ENCODE results near the gene LMX1B. TPM values are rescaled to one million over a fixed set of nuclear protein-coding genes. Genes with fewer than 3 reads are reported as not detected.
A peak's percentile ranks its signal among the peaks of the same experiment; 100 is the strongest.
"Not testable (repeated sequence)": the region's sequence is repeated elsewhere in the genome, so short reads cannot be mapped to it uniquely, and the experiment has no call there.

LMX1B gene
- total RNA-seq, 8 experiments from 2014 or later, result 0.05 to 3.2 (median 0.25) TPM; not detected in 2

GRCh38 chr9:126717441-126717840 is 103.7 kb downstream of the LMX1B start:
- H3K4me3 ChIP-seq; in situ Hi-C loops (cut with MboI; ENCODE audit: low pct_unique_long_range_greater_than_20kb in 2 of 9, low sequenced_read_pairs in 9 of 9, unreplicated experiment in 9 of 9); H3K27ac ChIP-seq; ATAC-seq (replicated peaks in 6 of 8): not testable (repeated sequence)
- 40 to 100% (median 88%) methylated on average over 1 to 5 of the region's 5 CpGs; no CpG with 5 or more reads in 1 of the 10 experiments for WGBS, 10 experiments
- peaks cover 15 to 16% of the 10 kb centered on the region in 2 donors for H3K4me1 ChIP-seq (replicated peaks in 1 of 2)

- Histone ChIP-seq H3K4me1 (replicated peaks in 1 of 2) (peaks cover 27 to 34% of the 10 kb centered on the region in 2 donors), H3K4me3 (no peak overlapping the region), H3K27ac (peak overlapping the region in 1 of 2 donors; percentile 2)
- in situ Hi-C loops (cut with MboI; ENCODE audit: low pct_unique_long_range_greater_than_20kb in 2 of 9, low sequenced_read_pairs in 9 of 9, unreplicated experiment in 9 of 9), result no loop called here
- ATAC-seq (replicated peaks in 6 of 8), result peak; percentile 36 to 72 (median 62)
- WGBS, 10 experiments, result 10 to 40% (median 38%) methylated on average over 1 to 6 of the region's 6 CpGs; no CpG with 5 or more reads in 7 of the 10 experiments
Observed at GRCh38 chr9:126719618-126720031, 105.9 kb downstream of the LMX1B start.

- WGBS, 10 experiments, result 63 to 100% (median 90%) methylated on average over 1 to 4 of the region's 5 CpGs; no CpG with 5 or more reads in 6 of the 10 experiments
- in situ Hi-C loops (cut with MboI; ENCODE audit: low pct_unique_long_range_greater_than_20kb in 2 of 9, low sequenced_read_pairs in 9 of 9, unreplicated experiment in 9 of 9), result no loop called here
- no peak overlapping the region for H3K4me3 ChIP-seq
Observed at GRCh38 chr9:126720036-126720435, 106.3 kb downstream of the LMX1B start.

GRCh38 chr9:126720661-126721563 is 107.2 kb downstream of the LMX1B start:
- no peak overlapping the region for H3K4me3 ChIP-seq
- no peak for ATAC-seq (replicated peaks in 6 of 8)
- no peak overlapping the region for H3K27ac ChIP-seq
- peaks cover 27 to 34% of the 10 kb centered on the region in 2 donors for H3K4me1 ChIP-seq (replicated peaks in 1 of 2)
- in situ Hi-C loops (cut with MboI; ENCODE audit: low pct_unique_long_range_greater_than_20kb in 2 of 9, low sequenced_read_pairs in 9 of 9, unreplicated experiment in 9 of 9), result no loop called here
- WGBS, 10 experiments, result 73 to 91% (median 85%) methylated on average over 5 to 12 of the region's 19 CpGs; no CpG with 5 or more reads in 1 of the 10 experiments

More at GRCh38 chr9:126720036-126720435, 106.3 kb downstream of the LMX1B start:
- H3K4me1 ChIP-seq (replicated peaks in 1 of 2), result peaks cover 27 to 34% of the 10 kb centered on the region in 2 donors
- H3K27ac ChIP-seq, result peak overlapping the region in 1 of 2 donors; percentile 2
- ATAC-seq (replicated peaks in 6 of 8), result peak in 5 of 8 experiments; percentile 3 to 31 (median 14)

- H3K27ac ChIP-seq, result no peak overlapping the region
- ATAC-seq (replicated peaks in 6 of 8), result no peak
- in situ Hi-C loops (cut with MboI; ENCODE audit: low pct_unique_long_range_greater_than_20kb in 2 of 9, low sequenced_read_pairs in 9 of 9, unreplicated experiment in 9 of 9), result no loop called here
- peaks cover 27 to 34% of the 10 kb centered on the region in 2 donors for H3K4me1 ChIP-seq (replicated peaks in 1 of 2)
- 80 to 91% (median 88%) methylated on average over 1 to 4 of the region's 4 CpGs; no CpG with 5 or more reads in 6 of the 10 experiments for WGBS, 10 experiments
- no peak overlapping the region for H3K4me3 ChIP-seq
Observed at GRCh38 chr9:126721564-126721981, 107.8 kb downstream of the LMX1B start.

- H3K4me1 ChIP-seq (replicated peaks in 1 of 2), result peaks cover 27 to 34% of the 10 kb centered on the region in 2 donors
- peak; percentile 29 to 84 (median 64) for ATAC-seq (replicated peaks in 6 of 8)
- H3K27ac ChIP-seq, result no peak overlapping the region
- in situ Hi-C loops (cut with MboI; ENCODE audit: low pct_unique_long_range_greater_than_20kb in 2 of 9, low sequenced_read_pairs in 9 of 9, unreplicated experiment in 9 of 9), result no loop called here
- H3K4me3 ChIP-seq, result peak overlapping the region; percentile 17 to 49 (median 40)
- WGBS, 10 experiments, result no CpG with 5 or more reads among the region's 45 CpGs
Observed at GRCh38 chr9:126722252-126722921, 108.7 kb downstream of the LMX1B start.

GRCh38 chr9:126722922-126723806 is 109.4 kb downstream of the LMX1B start:
- Histone ChIP-seq H3K4me1 (replicated peaks in 1 of 2) (peaks cover 27 to 34% of the 10 kb centered on the region in 2 donors), H3K27ac (peak overlapping the region; percentile 63 to 75), H3K4me3 (peak overlapping the region; percentile 17 to 49 (median 40))
- 7 to 11% methylated on average over 6 to 9 of the region's 68 CpGs; no CpG with 5 or more reads in 8 of the 10 experiments for WGBS, 10 experiments
- in situ Hi-C loops (cut with MboI; ENCODE audit: low pct_unique_long_range_greater_than_20kb in 2 of 9, low sequenced_read_pairs in 9 of 9, unreplicated experiment in 9 of 9), result no loop called here
- peak; percentile 7 to 56 (median 40) for ATAC-seq (replicated peaks in 6 of 8)

GRCh38 chr9:126723807-126724172 is 110.1 kb downstream of the LMX1B start:
- H3K4me1 ChIP-seq (replicated peaks in 1 of 2), result peaks cover 27 to 34% of the 10 kb centered on the region in 2 donors
- peak overlapping the region; percentile 63 to 75 for H3K27ac ChIP-seq
- WGBS, 10 experiments, result 0 to 50% (median 22%) methylated on average over 1 to 9 of the region's 14 CpGs; no CpG with 5 or more reads in 3 of the 10 experiments
- in situ Hi-C loops (cut with MboI; ENCODE audit: low pct_unique_long_range_greater_than_20kb in 2 of 9, low sequenced_read_pairs in 9 of 9, unreplicated experiment in 9 of 9), result no loop called here
- ATAC-seq (replicated peaks in 6 of 8), result peak in 5 of 8 experiments; percentile 50 to 77 (median 66)
- peak overlapping the region; percentile 17 to 49 (median 40) for H3K4me3 ChIP-seq

GRCh38 chr9:126724226-126724625 is 110.5 kb downstream of the LMX1B start:
- Histone ChIP-seq H3K4me1 (replicated peaks in 1 of 2) (peaks cover 27 to 34% of the 10 kb centered on the region in 2 donors), H3K4me3 (no peak overlapping the region), H3K27ac (peak overlapping the region in 1 of 2 donors; percentile 28)
- in situ Hi-C loops (cut with MboI; ENCODE audit: low pct_unique_long_range_greater_than_20kb in 2 of 9, low sequenced_read_pairs in 9 of 9, unreplicated experiment in 9 of 9), result no loop called here
- WGBS, 10 experiments, result 14 to 44% (median 37%) methylated on average over 2 to 5 of the region's 6 CpGs; no CpG with 5 or more reads in 5 of the 10 experiments
- peak in 1 of 8 experiments; percentile 1 for ATAC-seq (replicated peaks in 6 of 8)

- 4 to 100% (median 60%) methylated on average over 1 to 4 of the region's 4 CpGs; no CpG with 5 or more reads in 2 of the 10 experiments for WGBS, 10 experiments
- H3K4me1 ChIP-seq (replicated peaks in 1 of 2), result peaks cover 15 to 24% of the 10 kb centered on the region in 2 donors
- H3K27ac ChIP-seq; in situ Hi-C loops (cut with MboI; ENCODE audit: low pct_unique_long_range_greater_than_20kb in 2 of 9, low sequenced_read_pairs in 9 of 9, unreplicated experiment in 9 of 9); ATAC-seq (replicated peaks in 6 of 8); H3K4me3 ChIP-seq: not testable (repeated sequence)
Observed at GRCh38 chr9:126725485-126725884, 111.8 kb downstream of the LMX1B start.

GRCh38 chr9:126728210-126728609 is 114.5 kb downstream of the LMX1B start:
- H3K27ac ChIP-seq; in situ Hi-C loops (cut with MboI; ENCODE audit: low pct_unique_long_range_greater_than_20kb in 2 of 9, low sequenced_read_pairs in 9 of 9, unreplicated experiment in 9 of 9); ATAC-seq (replicated peaks in 6 of 8); H3K4me3 ChIP-seq: not testable (repeated sequence)
- 23 to 100% (median 74%) methylated on average over 2 to 8 of the region's 8 CpGs for WGBS, 10 experiments
- H3K4me1 ChIP-seq (replicated peaks in 1 of 2), result peaks cover 9 to 12% of the 10 kb centered on the region in 2 donors

GRCh38 chr9:126730592-126730991 is 116.9 kb downstream of the LMX1B start:
- ATAC-seq (replicated peaks in 6 of 8); in situ Hi-C loops (cut with MboI; ENCODE audit: low pct_unique_long_range_greater_than_20kb in 2 of 9, low sequenced_read_pairs in 9 of 9, unreplicated experiment in 9 of 9): not testable (repeated sequence)

More at GRCh38 chr9:126730592-126730991, 116.9 kb downstream of the LMX1B start:
- WGBS, 10 experiments, result 78 to 80% (median 80%) methylated on average over 1 to 7 of the region's 8 CpGs; no CpG with 5 or more reads in 6 of the 10 experiments
- not testable (repeated sequence) for H3K4me1 ChIP-seq (replicated peaks in 1 of 2); H3K27ac ChIP-seq; H3K4me3 ChIP-seq
